Progenitor cell of endocrine pancreas (in vitro differentiated cells): ENCODE data around the gene ZDHHC18. TPM values are rescaled to one million over a fixed set of nuclear protein-coding genes. Genes with fewer than 3 reads are reported as not detected.
"Not testable (repeated sequence)": the region's sequence is repeated elsewhere in the genome, so short reads cannot be mapped to it uniquely, and the experiment has no call there.

Experiments used
- DNase-seq: peaks from one replicate; pipeline ENCODE4 v3.0.0; 2021; ENCODE audit warnings: low spot score; ENCODE audit not compliant: unreplicated experiment
- H3K27ac Mint-ChIP-seq: 2 replicates; pipeline ENCODE4 v1.8.0; 2021; ENCODE audit warnings: mild to moderate bottlenecking, moderate library complexity, mixed read lengths
- H3K27me3 Mint-ChIP-seq: 2 replicates; pipeline ENCODE4 v1.8.0; 2021; ENCODE audit warnings: mixed read lengths
- H3K36me3 Mint-ChIP-seq: 2 replicates; pipeline ENCODE4 v1.8.0; 2022; ENCODE audit warnings: mixed read lengths; ENCODE audit not compliant: insufficient read depth
- H3K4me1 Mint-ChIP-seq: 2 replicates; pipeline ENCODE4 v1.8.0; 2021; ENCODE audit warnings: low read depth, mixed read lengths
- H3K4me3 Mint-ChIP-seq: 2 replicates; pipeline ENCODE4 v1.8.0; 2021; ENCODE audit warnings: low read depth, mild to moderate bottlenecking, moderate library complexity, mixed read lengths
- H3K9me3 Mint-ChIP-seq: 2 replicates; pipeline ENCODE4 v1.8.0; 2021; ENCODE audit warnings: low read depth, mixed read lengths
- CTCF ChIP-seq: fragments of 200-600 bp; sonication (generic); IDR thresholded peaks from one replicate; pipeline ENCODE4 v1.5.0; 2021; ENCODE audit warnings: antibody characterized with exemption, mild to moderate bottlenecking; ENCODE audit not compliant: unreplicated experiment
- total RNA-seq: library from RNA; stranded (reverse); gene quantifications from 2 replicates; pipeline ENCODE4 v1.2.1, GENCODE V29; 2021

ZDHHC18 gene
- total RNA-seq, 1 donor from 2014 or later, result 26.1 TPM

GRCh38 chr1:26874896-26875295, 48.4 kb downstream of the ZDHHC18 start:
- TF ChIP-seq CTCF, result no peak
- Mint-ChIP-seq H3K36me3 (peaks cover 2% of the 10 kb centered on the region), H3K27me3 (no peaks in the 10 kb centered on the region), H3K9me3 (no peaks in the 10 kb centered on the region), H3K4me1 (no peaks in the 10 kb centered on the region), H3K27ac (no peak overlapping the region), H3K4me3 (no peak overlapping the region)
- no peak for DNase-seq

GRCh38 chr1:26877326-26877725, 50.8 kb downstream of the ZDHHC18 start:
- no peaks in the 10 kb centered on the region for H3K27me3 Mint-ChIP-seq
- no peak overlapping the region for H3K4me3 Mint-ChIP-seq
- no peaks in the 10 kb centered on the region for H3K4me1 Mint-ChIP-seq
- H3K36me3 Mint-ChIP-seq, result peaks cover 5% of the 10 kb centered on the region
- no peaks in the 10 kb centered on the region for H3K9me3 Mint-ChIP-seq
- no peak for TF ChIP-seq CTCF
- DNase-seq, result no peak
- H3K27ac Mint-ChIP-seq, result no peak overlapping the region

DNA sequence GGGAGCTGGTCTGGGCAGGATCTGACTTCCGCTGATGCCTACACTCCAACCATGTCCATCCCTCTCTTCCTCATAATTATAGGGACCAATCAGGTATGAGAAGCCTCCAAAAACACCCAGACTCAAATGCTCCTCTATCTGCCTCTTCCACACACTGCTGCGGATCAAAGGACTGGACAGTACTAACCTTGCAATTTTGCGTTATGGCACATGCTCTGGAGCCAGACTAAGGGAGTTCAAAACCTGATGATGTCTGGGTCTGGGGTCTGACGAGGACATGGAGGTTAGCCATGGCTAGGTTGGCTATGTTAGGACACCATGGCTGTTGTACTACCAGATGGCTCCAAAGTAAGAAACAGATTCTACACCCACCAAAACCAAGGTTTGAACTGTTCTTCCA, 53.3 kb downstream of the ZDHHC18 start:
- Mint-ChIP-seq H3K27ac (no peak overlapping the region), H3K4me1 (no peaks in the 10 kb centered on the region), H3K4me3 (no peak overlapping the region), H3K27me3 (no peaks in the 10 kb centered on the region), H3K9me3 (no peaks in the 10 kb centered on the region), H3K36me3 (peaks cover 21% of the 10 kb centered on the region)
- no peak for DNase-seq
- TF ChIP-seq CTCF, result no peak

- not testable (repeated sequence) for H3K9me3 Mint-ChIP-seq, H3K27me3 Mint-ChIP-seq, H3K4me3 Mint-ChIP-seq, H3K4me1 Mint-ChIP-seq, DNase-seq, H3K27ac Mint-ChIP-seq
- H3K36me3 Mint-ChIP-seq, result peaks cover 26% of the 10 kb centered on the region
Measured at GRCh38 chr1:26881611-26882010, 55.1 kb downstream of the ZDHHC18 start.

DNA sequence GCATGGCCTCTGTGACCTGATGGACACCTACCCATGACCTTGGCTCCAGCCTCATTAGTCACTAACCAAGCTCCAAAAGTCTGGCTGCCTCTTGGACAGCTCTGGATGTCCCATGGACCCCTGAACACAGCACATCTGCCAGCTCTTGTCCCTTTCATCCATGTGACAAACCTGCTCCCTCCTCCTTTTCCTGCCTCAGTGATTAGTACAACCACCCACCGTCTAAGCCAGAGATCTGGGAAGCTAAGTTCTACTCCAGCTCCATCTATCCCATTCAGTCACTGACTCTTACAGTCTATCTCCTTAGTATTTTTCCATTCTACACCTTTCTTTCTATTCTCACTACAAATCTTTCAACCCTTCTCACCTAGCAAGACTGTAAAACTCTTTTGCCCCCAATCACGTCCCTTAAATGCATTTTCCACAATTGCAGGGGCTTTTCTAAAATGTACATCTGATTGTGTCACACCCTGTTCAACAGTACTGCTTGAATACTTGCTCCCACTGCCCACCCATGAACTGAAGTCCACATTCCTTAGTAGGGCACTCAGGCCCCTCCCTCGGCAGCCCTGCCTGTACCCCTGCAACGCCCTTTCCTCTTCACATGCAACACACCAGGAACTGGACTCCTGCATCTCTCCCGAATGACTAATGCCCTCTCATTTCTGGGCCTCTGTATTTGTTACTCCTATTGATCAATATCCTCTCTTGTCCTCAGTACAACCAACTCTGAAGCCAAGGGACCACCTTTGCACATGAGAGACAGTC, 56.4 kb downstream of the ZDHHC18 start:
- Mint-ChIP-seq H3K4me1 (peaks cover 2% of the 10 kb centered on the region), H3K27me3 (no peaks in the 10 kb centered on the region), H3K9me3 (no peaks in the 10 kb centered on the region), H3K27ac (peak overlapping the region; percentile 9), H3K4me3 (no peak overlapping the region), H3K36me3 (peaks cover 29% of the 10 kb centered on the region)
- DNase-seq, result no peak
- TF ChIP-seq CTCF, result no peak

- Mint-ChIP-seq H3K27ac (peak overlapping the region; percentile 73), H3K4me3 (peak overlapping the region; percentile 58), H3K9me3 (no peaks in the 10 kb centered on the region), H3K27me3 (no peaks in the 10 kb centered on the region), H3K4me1 (peaks cover 15% of the 10 kb centered on the region), H3K36me3 (peaks cover 32% of the 10 kb centered on the region)
- DNase-seq, result no peak
- TF ChIP-seq CTCF, result peak; percentile 61
Measured at GRCh38 chr1:26887125-26887524, 60.6 kb downstream of the ZDHHC18 start.
